HG02571 (cell line): ENCODE data around the gene ST8SIA1.

Experiments used
- ATAC-seq: cut with Tn5 transposase; IDR thresholded peaks from one replicate; pipeline ENCODE4 v1.9.1; 2021; ENCODE audit warnings: mild to moderate bottlenecking, moderate library complexity; ENCODE audit not compliant: unreplicated experiment

Gene ST8SIA1

DNA sequence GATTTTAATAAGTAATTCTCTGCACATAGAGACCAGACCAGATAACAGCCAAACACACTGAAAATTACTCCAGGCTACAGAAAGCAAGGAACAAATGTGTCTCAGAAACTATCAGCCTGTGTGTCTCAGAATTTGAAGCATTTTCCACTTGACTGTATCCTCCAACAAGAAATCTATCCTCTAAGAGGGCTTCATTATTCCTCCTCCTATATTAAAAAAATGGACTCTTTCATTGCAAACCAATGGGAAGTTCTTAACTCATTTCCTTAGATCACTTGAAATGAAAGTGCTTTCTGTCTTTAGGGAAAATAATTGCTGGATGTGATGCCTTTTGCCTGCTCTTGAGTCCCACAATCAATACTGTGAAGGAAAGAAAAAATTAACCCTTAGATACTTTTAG lies 2.3 kb downstream of the ST8SIA1 start:
- no peak for ATAC-seq

- ATAC-seq = no peak
Observed at GRCh38 chr12:22329621-22330020, 4.9 kb downstream of the ST8SIA1 start.

DNA sequence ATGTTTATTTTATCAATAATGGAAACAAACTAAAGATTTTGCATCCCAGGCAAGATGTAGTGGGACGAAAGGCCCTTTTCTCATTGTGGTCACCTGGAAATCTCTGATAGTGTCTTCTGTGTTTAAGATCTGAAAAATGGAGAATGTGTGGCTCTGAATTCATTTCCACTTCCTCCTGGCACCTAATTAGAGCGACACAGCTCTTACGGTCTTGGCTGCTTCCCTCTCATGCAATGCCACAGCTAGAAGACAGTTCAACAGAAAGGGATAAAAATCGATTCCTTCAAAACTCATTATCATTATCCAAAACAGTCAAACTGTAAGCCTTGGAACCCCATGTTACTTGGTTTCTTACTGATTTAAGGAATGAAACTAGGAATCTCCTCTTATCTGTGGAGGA lies 9.3 kb downstream of the ST8SIA1 start:
- no peak for ATAC-seq

DNA sequence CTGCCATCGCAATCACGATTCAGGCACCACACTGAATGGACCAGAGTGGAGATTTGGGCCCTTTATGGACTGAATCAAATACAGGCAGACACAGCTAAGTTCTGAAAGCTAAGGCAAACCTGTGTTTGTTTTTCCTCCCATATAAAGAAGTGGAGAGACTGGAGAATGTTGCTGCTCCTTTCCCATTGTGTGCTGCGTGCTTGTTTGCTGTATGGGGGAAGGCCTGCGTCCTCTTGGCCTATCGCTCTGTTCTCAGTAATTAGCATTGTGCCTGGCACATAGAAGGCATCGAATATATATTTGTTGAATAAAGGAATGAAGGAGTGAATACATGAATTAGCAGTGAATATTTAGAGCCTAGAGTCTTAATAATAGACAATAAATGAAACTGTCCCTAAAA lies 12.4 kb downstream of the ST8SIA1 start:
- ATAC-seq = no peak

DNA sequence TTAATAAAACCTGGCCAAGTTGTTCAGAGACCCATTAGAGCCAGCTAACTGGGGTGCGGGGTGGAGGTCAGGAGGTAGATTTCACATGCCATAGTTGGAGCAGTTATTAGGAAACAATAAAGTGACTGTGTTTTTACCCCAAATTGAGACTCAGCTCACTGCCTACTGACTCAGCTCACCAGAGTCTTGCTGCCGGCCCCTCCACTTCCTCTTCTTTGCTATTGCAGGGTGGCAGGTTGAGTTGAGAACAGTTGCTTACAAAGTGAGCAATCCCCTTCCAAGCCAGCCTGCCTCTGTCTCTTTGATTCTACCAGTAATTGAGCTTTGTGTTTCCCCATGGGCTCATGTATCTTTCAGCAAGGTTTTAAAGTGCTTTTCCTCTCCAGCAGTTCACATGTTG lies 12.9 kb downstream of the ST8SIA1 start:
- ATAC-seq = no peak

GRCh38 chr12:22321018-22321605 lies 13.4 kb downstream of the ST8SIA1 start:
- no peak for ATAC-seq

- ATAC-seq = no peak
Observed at GRCh38 chr12:22318108-22318737, 16.3 kb downstream of the ST8SIA1 start.

GRCh38 chr12:22313963-22314330 lies 20.6 kb downstream of the ST8SIA1 start:
- no peak for ATAC-seq

GRCh38 chr12:22313286-22313962 lies 21.1 kb downstream of the ST8SIA1 start:
- ATAC-seq = no peak

- ATAC-seq = no peak
Observed at GRCh38 chr12:22312336-22312735, 22.2 kb downstream of the ST8SIA1 start.

GRCh38 chr12:22310709-22311108 lies 23.8 kb downstream of the ST8SIA1 start:
- ATAC-seq = no peak

DNA sequence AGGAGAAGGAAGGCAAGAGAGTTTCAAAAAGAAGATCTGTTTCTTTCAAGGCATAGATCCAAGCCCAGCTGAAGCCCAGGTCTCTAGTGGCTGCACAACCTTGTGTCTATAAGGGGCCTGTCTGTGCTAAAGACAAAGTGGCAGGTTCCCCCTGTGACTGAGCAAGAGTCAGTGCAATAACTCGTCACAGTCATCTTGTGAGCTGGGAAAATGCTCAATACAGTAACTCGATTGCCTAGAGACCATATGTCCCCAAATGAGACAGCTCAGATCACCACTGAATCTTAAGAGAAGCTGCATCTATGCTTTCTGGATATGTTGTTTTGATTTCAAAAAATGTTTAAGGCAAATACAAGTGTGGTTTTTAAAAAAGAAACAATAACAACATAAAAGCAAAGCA lies 24.2 kb downstream of the ST8SIA1 start:
- no peak for ATAC-seq

- ATAC-seq = no peak
Observed at GRCh38 chr12:22307811-22308210, 26.7 kb downstream of the ST8SIA1 start.

GRCh38 chr12:22306311-22306710 lies 28.2 kb downstream of the ST8SIA1 start:
- no peak for ATAC-seq

DNA sequence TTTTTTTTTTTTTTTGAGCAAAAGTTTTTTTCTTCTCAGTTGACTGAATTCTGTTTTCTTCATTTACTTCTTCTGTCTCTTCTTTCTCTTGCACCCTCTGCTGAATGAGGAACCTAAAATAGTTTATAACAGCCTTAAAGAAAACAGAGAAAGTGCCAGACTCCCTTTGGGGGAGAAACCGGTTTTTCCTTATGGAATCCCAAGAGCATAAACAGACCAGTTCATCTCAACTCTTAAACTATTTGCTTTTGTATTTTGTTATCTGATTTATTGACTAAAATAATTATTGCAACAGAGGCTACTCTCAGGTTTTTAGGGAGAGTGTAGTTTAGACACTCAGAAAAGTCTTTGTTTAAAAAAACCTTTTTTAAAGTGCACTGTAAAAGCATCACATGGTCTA lies 30.2 kb downstream of the ST8SIA1 start:
- ATAC-seq = no peak

DNA sequence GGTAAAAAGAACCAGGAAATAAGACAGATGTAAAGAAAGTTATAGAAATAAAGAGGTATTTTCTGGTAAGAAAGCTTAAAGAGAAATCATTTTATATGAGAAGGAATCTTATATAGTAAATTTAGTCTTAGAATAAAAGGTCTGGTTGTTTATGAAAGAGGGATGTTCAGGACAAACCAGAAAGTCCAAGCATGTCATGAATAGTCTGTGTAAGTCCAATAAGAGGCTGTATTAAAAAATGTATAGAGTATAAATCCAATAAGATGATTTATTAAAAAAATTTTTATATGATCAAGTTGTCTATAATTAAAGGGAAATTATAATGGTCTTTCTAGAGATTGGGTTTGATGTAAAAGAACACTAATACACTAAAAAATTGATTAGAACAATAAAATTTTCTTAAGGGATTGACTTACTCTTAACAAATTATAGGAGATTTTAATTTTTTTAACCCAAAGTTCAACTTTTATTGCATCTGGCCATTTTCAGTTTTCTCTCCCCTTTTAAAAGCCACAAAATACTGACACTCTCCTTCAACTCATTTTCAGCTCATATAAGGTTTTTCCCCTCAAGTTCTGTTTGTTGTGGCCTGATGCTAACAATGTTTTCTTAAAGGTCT lies 35.1 kb downstream of the ST8SIA1 start:
- no peak for ATAC-seq

GRCh38 chr12:22289250-22289649 lies 45.3 kb downstream of the ST8SIA1 start:
- no peak for ATAC-seq

GRCh38 chr12:22287776-22288621 lies 46.5 kb downstream of the ST8SIA1 start:
- ATAC-seq = no peak

- no peak for ATAC-seq
Observed at GRCh38 chr12:22287101-22287500, 47.4 kb downstream of the ST8SIA1 start.

GRCh38 chr12:22286569-22286968 lies 47.9 kb downstream of the ST8SIA1 start:
- no peak for ATAC-seq

GRCh38 chr12:22285846-22286245 lies 48.7 kb downstream of the ST8SIA1 start:
- no peak for ATAC-seq
